A549 (cell line): ENCODE data around the gene CFB.

Source experiments
- BHLHE40 ChIP-seq: IDR thresholded peaks from 2 replicates; pipeline ENCODE4 v1.6.1; 2012; ENCODE audit warnings: low read depth, low read length, inconsistent platforms
- EP300 ChIP-seq, 2 experiments: fragments of >200 bp; sonication (Bioruptor Twin); formaldehyde crosslinking; IDR thresholded peaks; 2 replicates in 1 of 2; 3 replicates in 1 of 2; pipeline ENCODE4 v1.6.1; 2016 to 2017
- ESRRA ChIP-seq: fragments of 150-350 bp; IDR thresholded peaks from 2 replicates; pipeline ENCODE4 v1.6.1; 2014; ENCODE audit warnings: mild to moderate bottlenecking, low read length, borderline replicate concordance
- NFE2L2 ChIP-seq: fragments of 150-350 bp; conservative IDR thresholded peaks from 2 replicates; pipeline ENCODE4 v1.6.1; 2014; ENCODE audit warnings: low read length
- POLR2A ChIP-seq: IDR thresholded peaks from 2 replicates; pipeline ENCODE4 v1.6.1; 2012; ENCODE audit warnings: mild to moderate bottlenecking, low read length
- REST ChIP-seq: fragments of 200-600 bp; sonication (generic); IDR thresholded peaks from 2 replicates; pipeline ENCODE4 v1.6.1; 2016; ENCODE audit warnings: antibody characterized with exemption, mild to moderate bottlenecking, moderate library complexity
- TF ChIP-seq, protein P1 (sequence below): fragments of >200 bp; sonication (Bioruptor Twin); formaldehyde crosslinking; IDR thresholded peaks from 3 replicates; pipeline ENCODE4 v1.5.1; 2016

GRCh38 chr6:31961616-31962015, 15.7 kb downstream of the CFB start:
- TF ChIP-seq, protein P1, sequence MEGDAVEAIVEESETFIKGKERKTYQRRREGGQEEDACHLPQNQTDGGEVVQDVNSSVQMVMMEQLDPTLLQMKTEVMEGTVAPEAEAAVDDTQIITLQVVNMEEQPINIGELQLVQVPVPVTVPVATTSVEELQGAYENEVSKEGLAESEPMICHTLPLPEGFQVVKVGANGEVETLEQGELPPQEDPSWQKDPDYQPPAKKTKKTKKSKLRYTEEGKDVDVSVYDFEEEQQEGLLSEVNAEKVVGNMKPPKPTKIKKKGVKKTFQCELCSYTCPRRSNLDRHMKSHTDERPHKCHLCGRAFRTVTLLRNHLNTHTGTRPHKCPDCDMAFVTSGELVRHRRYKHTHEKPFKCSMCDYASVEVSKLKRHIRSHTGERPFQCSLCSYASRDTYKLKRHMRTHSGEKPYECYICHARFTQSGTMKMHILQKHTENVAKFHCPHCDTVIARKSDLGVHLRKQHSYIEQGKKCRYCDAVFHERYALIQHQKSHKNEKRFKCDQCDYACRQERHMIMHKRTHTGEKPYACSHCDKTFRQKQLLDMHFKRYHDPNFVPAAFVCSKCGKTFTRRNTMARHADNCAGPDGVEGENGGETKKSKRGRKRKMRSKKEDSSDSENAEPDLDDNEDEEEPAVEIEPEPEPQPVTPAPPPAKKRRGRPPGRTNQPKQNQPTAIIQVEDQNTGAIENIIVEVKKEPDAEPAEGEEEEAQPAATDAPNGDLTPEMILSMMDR: no peak
- TF ChIP-seq POLR2A (no peak), REST (no peak), ESRRA (no peak), EP300 (IDR thresholded peaks at IDR 0.05) (no peak), BHLHE40 (no peak), NFE2L2 (no peak)
